Spleen (tissue), 7 donors: ENCODE data around the gene CYP4F3.
"Not testable (repeated sequence)": the region's sequence is repeated elsewhere in the genome, so short reads cannot be mapped to it uniquely, and the experiment has no call there.

Experiments used
- POLR2A ChIP-seq, 3 donors: fragments of 450-650 bp; IDR thresholded peaks; one replicate each; pipeline ENCODE4 v1.5.1; 2017; ENCODE audit warnings: antibody characterized with exemption in 3 of 3, mild to moderate bottlenecking in 1 of 3
- TF ChIP-seq, protein P1 (sequence below), 11 experiments: fragments of 200-600 bp in 7 of 11; fragments of 450-650 bp in 4 of 11; sonication (generic) in 4 of 11; IDR thresholded peaks in 8 of 11; conservative IDR thresholded peaks in 3 of 11; 1 replicate in 7 of 11; 2 replicates in 4 of 11; pipeline versions ENCODE4 v1.4.0 to v1.8.0; 2016 to 2021; ENCODE audit warnings: antibody characterized with exemption in 11 of 11, inconsistent platforms in 4 of 11, mild to moderate bottlenecking in 1 of 11
- donor health status: DM: no; HTN: no; CAD: no; lungs with moderate emphysema.
- donor health status: DM: no; HTN: no; CAD: no.
- donor health status: DM: no; HTN: no; CAD: no.

DNA sequence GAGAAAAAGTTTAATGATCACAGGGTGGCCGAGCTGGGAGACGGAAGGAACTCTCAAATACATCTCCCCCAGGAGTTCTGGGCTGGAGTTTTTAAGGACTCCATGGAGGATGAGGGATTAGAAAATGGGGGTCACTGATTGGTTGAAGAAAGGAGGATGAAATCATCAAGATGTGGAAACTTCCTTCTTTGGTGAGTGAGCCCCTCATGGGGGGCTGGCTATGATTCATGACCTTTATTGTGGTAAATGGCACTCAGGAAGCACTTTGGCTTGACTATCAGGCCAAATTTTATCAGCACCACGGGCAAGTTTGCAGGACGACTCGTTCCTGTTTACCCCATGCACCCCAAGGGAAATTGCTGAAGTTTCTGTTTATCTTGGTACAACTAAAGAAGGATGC, 48.2 kb upstream of the CYP4F3 start:
- not testable (repeated sequence) for TF ChIP-seq POLR2A (IDR thresholded peaks at IDR 0.05)
- TF ChIP-seq, protein P1, sequence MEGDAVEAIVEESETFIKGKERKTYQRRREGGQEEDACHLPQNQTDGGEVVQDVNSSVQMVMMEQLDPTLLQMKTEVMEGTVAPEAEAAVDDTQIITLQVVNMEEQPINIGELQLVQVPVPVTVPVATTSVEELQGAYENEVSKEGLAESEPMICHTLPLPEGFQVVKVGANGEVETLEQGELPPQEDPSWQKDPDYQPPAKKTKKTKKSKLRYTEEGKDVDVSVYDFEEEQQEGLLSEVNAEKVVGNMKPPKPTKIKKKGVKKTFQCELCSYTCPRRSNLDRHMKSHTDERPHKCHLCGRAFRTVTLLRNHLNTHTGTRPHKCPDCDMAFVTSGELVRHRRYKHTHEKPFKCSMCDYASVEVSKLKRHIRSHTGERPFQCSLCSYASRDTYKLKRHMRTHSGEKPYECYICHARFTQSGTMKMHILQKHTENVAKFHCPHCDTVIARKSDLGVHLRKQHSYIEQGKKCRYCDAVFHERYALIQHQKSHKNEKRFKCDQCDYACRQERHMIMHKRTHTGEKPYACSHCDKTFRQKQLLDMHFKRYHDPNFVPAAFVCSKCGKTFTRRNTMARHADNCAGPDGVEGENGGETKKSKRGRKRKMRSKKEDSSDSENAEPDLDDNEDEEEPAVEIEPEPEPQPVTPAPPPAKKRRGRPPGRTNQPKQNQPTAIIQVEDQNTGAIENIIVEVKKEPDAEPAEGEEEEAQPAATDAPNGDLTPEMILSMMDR (IDR thresholded peaks at IDR 0.05 in 8 of 11, conservative IDR thresholded peaks at IDR 0.05 in 3 of 11), result not testable (repeated sequence)
